ENCODE data around the gene RRAD.
"Not testable (repeated sequence)": the region's sequence is repeated elsewhere in the genome, so short reads cannot be mapped to it uniquely, and the experiment has no call there.

RRAD gene
- total RNA-seq = 0 to 1.7 (median 0.17) reads per million in 18 experiments

- DNase-seq = no peak
Measured at GRCh38 chr16:66925322-66925840, at the start of gene RRAD. RRAD (minus strand) TSS chr16:66925535; CDS start chr16:66925179, 356 bp downstream.

- peak in 1 of 2 donors; percentile 10 for DNase-seq
Measured at GRCh38 chr16:66974932-66975246, 49.6 kb upstream of the RRAD start.

- DNase-seq = not testable (repeated sequence)
Measured at GRCh38 chr16:66974156-66974931, 49.0 kb upstream of the RRAD start.

DNA sequence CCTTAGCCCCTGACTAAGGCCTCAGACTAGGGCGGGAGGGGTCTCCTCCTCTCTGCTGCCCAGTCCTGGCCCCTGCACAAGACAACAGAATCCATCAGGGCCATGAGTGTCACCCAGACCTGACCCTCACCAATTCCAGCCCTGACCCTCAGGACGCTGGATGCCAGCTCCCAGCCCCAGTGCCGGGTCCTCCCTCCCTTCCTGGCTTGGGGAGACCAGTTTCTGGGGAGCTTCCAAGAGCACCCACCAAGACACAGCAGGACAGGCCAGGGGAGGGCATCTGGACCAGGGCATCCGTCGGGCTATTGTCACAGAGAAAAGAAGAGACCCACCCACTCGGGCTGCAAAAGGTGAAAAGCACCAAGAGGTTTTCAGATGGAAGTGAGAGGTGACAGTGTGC, 48.4 kb upstream of the RRAD start:
- DNase-seq = no peak

GRCh38 chr16:66972983-66973382, 47.6 kb upstream of the RRAD start:
- no peak for DNase-seq

GRCh38 chr16:66970775-66971720, 45.7 kb upstream of the RRAD start:
- no peak for DNase-seq

DNA sequence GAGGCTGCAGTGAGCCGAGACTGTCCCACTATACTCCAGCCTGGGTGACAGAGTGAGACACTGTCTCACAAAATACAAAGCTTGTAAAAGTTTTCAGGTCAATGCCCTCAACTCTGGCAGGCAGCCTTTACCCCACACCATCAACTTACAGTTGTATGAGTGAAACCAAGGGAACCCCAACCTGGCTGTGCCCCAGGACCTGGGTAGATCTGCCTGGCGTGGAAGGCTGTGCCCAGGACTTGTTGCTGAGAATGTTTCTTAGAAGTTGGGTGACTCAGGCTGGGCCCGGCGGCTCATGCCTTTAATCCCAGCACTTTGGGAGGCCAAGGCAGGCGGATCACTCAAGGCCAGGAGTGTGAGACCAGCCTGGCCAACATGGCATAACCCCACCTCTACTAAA, 43.5 kb upstream of the RRAD start:
- DNase-seq = no peak

DNA sequence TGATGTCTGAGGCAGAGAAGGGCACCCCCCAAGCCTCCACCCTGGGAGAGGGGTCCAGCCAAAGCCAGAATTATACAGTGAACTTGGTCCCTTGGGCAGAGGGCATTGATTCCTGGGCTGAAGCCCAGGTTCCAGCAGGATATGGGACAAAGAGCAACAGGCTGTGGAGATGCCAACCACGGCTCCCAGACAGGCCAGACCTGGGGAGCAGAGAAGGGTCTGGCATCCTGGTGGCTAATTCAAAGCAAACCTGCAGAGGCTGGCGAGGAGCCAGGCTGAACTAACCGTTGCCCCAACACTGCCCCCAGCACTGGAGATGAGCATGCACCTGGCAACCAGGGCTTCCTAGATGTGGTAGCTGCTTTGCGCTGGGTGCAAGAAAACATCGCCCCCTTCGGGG, 38.7 kb upstream of the RRAD start:
- DNase-seq = no peak

DNA sequence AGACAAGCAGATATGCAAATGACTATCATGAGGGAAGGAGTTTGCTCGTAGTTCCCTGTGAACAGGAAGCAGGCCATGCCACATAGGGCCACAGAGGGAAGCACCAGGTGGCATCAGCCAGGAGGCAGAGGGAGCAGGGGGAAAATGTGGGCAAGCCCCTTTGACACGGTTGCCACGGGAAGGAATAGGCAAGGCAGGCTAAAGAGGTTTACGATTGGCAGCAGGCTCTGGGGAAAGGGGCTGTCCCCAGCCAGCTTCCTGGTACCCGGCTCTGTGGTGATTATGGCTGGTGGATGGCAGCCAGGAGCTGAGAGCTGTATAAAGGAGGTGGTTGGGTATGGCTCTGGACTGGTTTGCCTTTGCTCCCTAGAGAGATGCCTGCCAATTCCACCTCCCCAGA, 36.6 kb upstream of the RRAD start:
- DNase-seq = no peak

DNA sequence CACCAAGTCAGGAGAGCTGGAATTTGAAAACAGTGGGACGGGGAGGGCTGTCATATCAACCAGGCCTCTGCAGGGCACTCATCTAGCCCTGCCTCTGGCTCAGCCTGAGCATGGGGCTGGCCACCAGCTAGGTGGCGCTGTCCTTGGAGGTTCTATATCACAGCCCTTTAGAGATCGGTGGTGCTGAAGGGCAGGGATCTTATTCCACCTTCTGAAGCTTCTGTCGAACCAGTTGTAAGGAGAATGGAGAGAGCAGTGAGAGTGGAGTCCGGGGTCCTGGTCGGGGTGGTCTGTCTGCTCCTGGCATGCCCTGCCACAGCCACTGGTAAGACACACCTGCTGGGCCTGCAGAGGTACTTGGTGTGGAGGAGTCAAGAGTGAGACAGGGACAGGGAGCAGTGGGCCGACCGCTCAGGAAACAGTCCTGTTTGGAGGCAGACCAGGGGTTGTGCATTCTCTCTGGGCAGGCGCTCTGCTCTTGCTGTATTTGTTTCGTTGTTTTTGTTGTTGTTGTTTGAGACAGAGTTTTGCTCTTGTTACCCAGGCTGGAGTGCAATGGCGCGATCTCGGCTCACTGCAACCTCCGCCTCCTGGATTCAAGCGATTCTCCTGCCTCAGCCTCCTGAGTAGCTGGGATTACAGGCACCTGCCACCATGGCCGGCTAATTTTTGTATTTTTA, 35.9 kb upstream of the RRAD start, which contains the start of gene CES3:
Gene CES3 (plus strand): TSS at position 202 of the 680 bp plus-strand sequence. CDS start 42 bp downstream, at position 244.
- DNase-seq = peak; percentile 70 to 77

- DNase-seq = no peak
Measured at GRCh38 chr16:66960270-66960669, 34.9 kb upstream of the RRAD start.

GRCh38 chr16:66959704-66960161, 34.4 kb upstream of the RRAD start:
- DNase-seq = peak; percentile 72 to 91

DNA sequence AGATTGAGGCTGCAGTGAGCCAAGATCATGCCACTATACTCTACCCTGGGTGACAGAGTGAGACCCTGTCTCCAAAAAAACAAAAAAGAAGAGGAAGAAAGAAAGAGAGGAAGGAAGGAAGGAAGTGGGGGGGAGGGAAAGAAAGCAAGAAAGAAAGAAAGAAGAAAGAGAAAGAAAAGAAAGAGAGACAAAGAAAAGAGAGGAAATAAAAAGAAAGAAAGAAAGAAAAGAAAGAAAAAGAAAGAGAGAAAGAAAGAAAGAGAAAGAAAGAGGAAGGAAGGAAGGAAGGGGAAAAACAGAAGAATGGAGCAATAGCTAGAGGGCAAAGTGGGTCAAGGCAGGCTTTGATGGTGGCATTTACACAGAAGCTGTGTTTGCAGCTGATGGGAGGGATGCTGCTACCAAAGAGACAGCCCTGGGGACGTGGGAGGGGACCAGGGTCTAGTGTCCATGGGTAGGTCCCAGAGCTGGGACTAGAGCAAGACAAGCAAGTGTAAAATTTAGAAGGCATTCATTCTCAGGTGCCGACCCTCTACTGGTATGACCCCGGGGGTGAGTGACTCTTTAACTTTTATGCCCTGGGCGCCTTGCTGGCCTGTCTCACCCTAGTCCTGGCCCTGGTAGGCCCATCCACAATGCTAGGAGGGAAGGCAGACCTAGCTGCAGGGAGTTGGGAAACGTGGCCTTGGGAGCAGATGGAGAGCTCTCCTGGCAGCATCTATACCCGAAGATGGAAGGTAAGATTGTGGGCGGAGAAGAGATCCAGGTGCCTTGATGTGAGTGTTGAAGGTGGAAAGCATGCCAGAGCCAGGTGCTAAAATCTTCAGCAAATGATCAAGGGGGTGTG, 33.7 kb upstream of the RRAD start:
- DNase-seq = no peak

GRCh38 chr16:66956154-66956457, 30.8 kb upstream of the RRAD start:
- DNase-seq = not testable (repeated sequence)

DNA sequence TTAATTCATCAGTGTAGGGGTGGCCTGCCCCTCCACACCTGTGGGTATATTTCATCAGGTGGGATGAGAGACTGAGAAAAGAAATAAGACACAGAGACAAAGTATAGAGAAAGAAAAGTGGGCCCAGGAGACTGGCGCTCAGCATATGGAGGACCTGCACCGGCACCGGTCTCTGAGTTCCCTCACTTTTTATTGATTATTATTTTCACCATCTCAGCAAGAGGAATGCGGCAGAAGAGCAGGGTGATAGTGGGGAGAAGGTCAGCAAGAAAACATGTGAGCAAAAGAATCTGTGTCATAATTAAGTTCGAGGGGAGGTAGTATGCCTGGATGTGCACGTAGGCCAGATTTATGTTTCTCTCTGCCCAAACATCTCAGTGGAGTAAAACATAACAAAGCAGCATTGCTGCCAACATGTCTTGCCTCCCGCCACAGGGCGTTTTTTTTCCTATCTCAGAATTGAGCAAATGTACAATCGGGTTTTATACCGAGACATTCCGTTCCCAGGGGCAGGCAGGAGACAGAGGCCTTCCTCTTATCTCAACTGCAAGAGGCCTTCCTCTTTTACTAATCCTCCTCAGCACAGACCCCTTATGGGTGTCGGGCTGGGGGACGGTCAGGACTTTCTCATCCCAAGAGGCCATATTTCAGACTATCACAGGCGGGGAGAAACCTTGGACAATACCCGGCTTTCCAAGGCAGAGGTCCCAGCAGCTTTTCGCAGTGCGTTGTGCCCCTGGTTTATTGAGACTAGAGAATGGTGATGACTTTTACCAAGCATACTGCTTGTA, 30.2 kb upstream of the RRAD start:
- not testable (repeated sequence) for DNase-seq

DNA sequence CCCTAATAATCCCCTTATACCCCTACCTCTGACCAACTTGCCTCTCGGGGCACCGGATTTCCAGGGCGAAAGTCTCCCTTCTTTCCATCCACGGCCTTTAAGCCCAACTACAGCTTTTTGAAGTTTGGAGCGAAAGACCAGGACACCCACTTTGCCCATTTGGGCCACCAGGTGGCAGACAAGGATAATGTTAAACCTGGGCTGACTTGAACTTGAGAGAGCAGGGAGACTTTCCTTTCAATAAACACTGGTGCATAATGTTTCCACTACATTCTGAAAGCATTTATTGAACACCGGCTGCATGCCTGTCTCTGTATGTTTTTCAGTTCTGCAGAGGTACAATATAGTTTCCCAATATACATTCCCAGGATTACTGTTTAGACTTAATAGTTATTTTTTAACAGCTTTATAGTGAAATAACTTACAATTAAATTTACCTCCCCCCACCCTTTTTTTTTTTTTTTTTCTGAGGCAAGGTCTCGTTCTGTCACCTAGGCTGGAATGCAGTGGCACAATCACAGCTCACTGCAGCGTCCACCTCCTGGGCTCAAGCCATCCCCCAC, 28.8 kb upstream of the RRAD start:
- peak; percentile 79 to 86 for DNase-seq

GRCh38 chr16:66953462-66954096, 28.2 kb upstream of the RRAD start:
- no peak for DNase-seq

GRCh38 chr16:66952430-66953110, 27.2 kb upstream of the RRAD start:
- no peak for DNase-seq
